ENCODE data around the gene GBF1.

Gene GBF1

GRCh38 chr10:102342458-102342857 lies 97.1 kb downstream of the GBF1 start:
- Histone ChIP-seq H2AFZ (ENCODE audit: low read depth, low read length) (no peak overlapping the region), H3K4me2 (ENCODE audit: low read length) (no peak overlapping the region), H3K9ac (ENCODE audit: low read length) (no peak overlapping the region), H3K27me3 (ENCODE audit: low read depth, low read length) (no peaks in the 10 kb centered on the region), H3K9me3 (ENCODE audit: insufficient read depth, low read length) (no peaks in the 10 kb centered on the region), H3K79me2 (ENCODE audit: low read length) (no peaks in the 10 kb centered on the region), H4K20me1 (ENCODE audit: insufficient read depth, low read length) (no peaks in the 10 kb centered on the region), H3K36me3 (replicated peaks; ENCODE audit: low read depth, low read length) (no peaks in the 10 kb centered on the region), H3K27ac (ENCODE audit: low read length) (no peak overlapping the region), H3K4me1 (ENCODE audit: low read length) (no peaks in the 10 kb centered on the region), H3K4me3 (ENCODE audit: low read length) (no peak overlapping the region)
- TF ChIP-seq CTCF (IDR thresholded peaks at IDR 0.05; ENCODE audit: low read depth, low read length) (no peak), EZH2phosphoT487 (IDR thresholded peaks at IDR 0.05; ENCODE audit: low read depth) (no peak)

DNA sequence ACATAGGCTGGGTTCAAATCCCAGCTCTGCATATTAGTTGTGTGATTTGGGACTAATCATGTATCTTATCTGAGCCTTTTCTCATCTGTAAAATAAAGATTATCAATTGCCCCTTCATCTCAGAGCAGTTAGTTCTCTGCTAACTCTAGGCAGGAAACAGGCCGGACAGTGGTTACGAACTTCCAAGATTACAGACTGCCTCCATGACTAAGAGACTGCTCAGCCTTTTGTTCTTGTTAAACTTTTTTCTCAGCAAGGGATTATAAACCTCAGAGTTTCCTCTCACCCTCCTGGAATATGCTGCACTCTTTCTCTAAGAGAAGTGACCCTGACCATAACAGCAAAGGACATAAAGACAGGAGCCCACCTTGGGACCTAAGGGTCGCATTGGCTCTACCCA lies 97.6 kb downstream of the GBF1 start:
- Histone ChIP-seq H3K9ac (ENCODE audit: low read length) (no peak overlapping the region), H3K27me3 (ENCODE audit: low read depth, low read length) (no peaks in the 10 kb centered on the region), H3K36me3 (replicated peaks; ENCODE audit: low read depth, low read length) (no peaks in the 10 kb centered on the region), H2AFZ (ENCODE audit: low read depth, low read length) (no peak overlapping the region), H3K4me3 (ENCODE audit: low read length) (no peak overlapping the region), H3K4me2 (ENCODE audit: low read length) (no peak overlapping the region), H3K79me2 (ENCODE audit: low read length) (no peaks in the 10 kb centered on the region), H3K9me3 (ENCODE audit: insufficient read depth, low read length) (no peaks in the 10 kb centered on the region), H4K20me1 (ENCODE audit: insufficient read depth, low read length) (no peaks in the 10 kb centered on the region), H3K4me1 (ENCODE audit: low read length) (no peaks in the 10 kb centered on the region), H3K27ac (ENCODE audit: low read length) (no peak overlapping the region)
- no peak for TF ChIP-seq CTCF (IDR thresholded peaks at IDR 0.05; ENCODE audit: low read depth, low read length)
- TF ChIP-seq EZH2phosphoT487 (IDR thresholded peaks at IDR 0.05; ENCODE audit: low read depth) = no peak

DNA sequence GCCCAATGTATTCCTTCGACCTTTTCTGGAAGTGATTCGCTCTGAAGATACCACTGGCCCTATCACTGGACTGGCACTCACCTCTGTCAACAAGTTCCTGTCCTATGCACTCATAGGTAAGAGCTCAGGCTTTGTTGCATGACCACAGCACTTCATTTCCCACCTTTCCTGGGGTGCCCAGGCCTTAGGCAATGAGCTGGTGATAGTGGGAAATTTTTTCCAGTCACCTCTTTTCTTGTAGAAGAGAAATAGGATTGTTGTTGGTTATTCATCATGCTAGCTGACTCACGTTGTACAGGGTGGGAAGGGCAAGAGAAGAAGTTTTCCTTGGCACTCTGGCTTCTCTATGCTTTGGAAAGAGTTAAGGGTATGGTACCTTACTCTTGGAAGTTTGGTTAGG lies 98.7 kb downstream of the GBF1 start:
- Histone ChIP-seq H3K27me3 (ENCODE audit: low read depth, low read length) (no peaks in the 10 kb centered on the region), H3K79me2 (ENCODE audit: low read length) (no peaks in the 10 kb centered on the region), H3K4me1 (ENCODE audit: low read length) (no peaks in the 10 kb centered on the region), H4K20me1 (ENCODE audit: insufficient read depth, low read length) (no peaks in the 10 kb centered on the region), H3K9ac (ENCODE audit: low read length) (no peak overlapping the region), H3K27ac (ENCODE audit: low read length) (no peak overlapping the region), H2AFZ (ENCODE audit: low read depth, low read length) (no peak overlapping the region), H3K4me2 (ENCODE audit: low read length) (no peak overlapping the region), H3K9me3 (ENCODE audit: insufficient read depth, low read length) (no peaks in the 10 kb centered on the region), H3K36me3 (replicated peaks; ENCODE audit: low read depth, low read length) (no peaks in the 10 kb centered on the region), H3K4me3 (ENCODE audit: low read length) (no peak overlapping the region)
- TF ChIP-seq CTCF (IDR thresholded peaks at IDR 0.05; ENCODE audit: low read depth, low read length) (no peak), EZH2phosphoT487 (IDR thresholded peaks at IDR 0.05; ENCODE audit: low read depth) (no peak)

DNA sequence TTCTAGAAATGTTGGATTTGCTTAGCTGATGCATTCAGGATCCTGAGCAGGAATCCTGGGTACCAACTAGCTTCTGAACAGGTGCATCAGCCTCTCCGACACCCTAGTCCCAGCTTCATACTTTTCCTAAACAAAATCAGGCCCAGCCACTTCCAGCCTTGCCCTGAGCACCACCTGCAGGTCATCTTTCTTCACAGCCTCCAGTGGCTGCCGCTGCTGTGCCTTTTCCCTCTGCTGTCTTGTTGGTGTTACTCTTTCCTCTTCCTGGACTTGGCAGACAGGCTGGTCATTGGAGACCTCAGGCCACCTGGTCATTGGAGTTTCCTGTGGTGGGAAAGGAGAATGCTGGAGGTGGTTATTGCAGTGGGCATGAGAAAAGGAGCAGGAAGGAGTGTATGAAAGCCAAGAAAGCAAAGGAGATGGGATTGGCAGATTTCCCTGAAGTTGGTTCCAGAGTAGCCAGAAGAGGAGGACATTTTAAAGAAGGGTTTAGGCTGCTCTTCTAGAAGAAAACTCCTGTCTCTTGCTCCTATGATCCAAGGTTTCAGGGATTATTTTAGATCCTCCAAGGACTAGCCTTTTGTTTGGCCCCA lies 102.0 kb downstream of the GBF1 start:
- Histone ChIP-seq H3K79me2 (ENCODE audit: low read length) (no peaks in the 10 kb centered on the region), H3K4me3 (ENCODE audit: low read length) (no peak overlapping the region), H3K4me2 (ENCODE audit: low read length) (no peak overlapping the region), H3K27me3 (ENCODE audit: low read depth, low read length) (no peaks in the 10 kb centered on the region), H2AFZ (ENCODE audit: low read depth, low read length) (no peak overlapping the region), H4K20me1 (ENCODE audit: insufficient read depth, low read length) (no peaks in the 10 kb centered on the region), H3K27ac (ENCODE audit: low read length) (no peak overlapping the region), H3K9ac (ENCODE audit: low read length) (no peak overlapping the region), H3K4me1 (ENCODE audit: low read length) (no peaks in the 10 kb centered on the region), H3K9me3 (ENCODE audit: insufficient read depth, low read length) (no peaks in the 10 kb centered on the region), H3K36me3 (replicated peaks; ENCODE audit: low read depth, low read length) (peaks cover under 1% of the 10 kb centered on the region)
- TF ChIP-seq CTCF (IDR thresholded peaks at IDR 0.05; ENCODE audit: low read depth, low read length) (no peak), EZH2phosphoT487 (IDR thresholded peaks at IDR 0.05; ENCODE audit: low read depth) (no peak)
